Skeletal muscle satellite cell (primary cell): ENCODE measurements around the gene PTPN4. TPM values are rescaled to one million over a fixed set of nuclear protein-coding genes. Genes with fewer than 3 reads are reported as not detected.

Source experiments
- H3K27me3 ChIP-seq: 2 replicates; pipeline ENCODE4 v1.7.0; 2013; ENCODE audit warnings: low read length; ENCODE audit not compliant: control insufficient read depth, insufficient read depth
- H3K36me3 ChIP-seq: 2 replicates; pipeline ENCODE4 v1.7.0; 2013; ENCODE audit warnings: mild to moderate bottlenecking, control low read depth, low read length; ENCODE audit not compliant: insufficient read depth
- H3K4me1 ChIP-seq: 2 replicates; pipeline ENCODE4 v1.7.0; 2013; ENCODE audit warnings: low read length; ENCODE audit not compliant: control insufficient read depth, insufficient read depth
- H3K4me2 ChIP-seq: 2 replicates; pipeline ENCODE4 v1.7.0; 2013; ENCODE audit warnings: mild to moderate bottlenecking, low read length
- H3K4me3 ChIP-seq: 2 replicates; pipeline ENCODE4 v1.7.0; 2013; ENCODE audit warnings: low read length
- H3K9ac ChIP-seq: 2 replicates; pipeline ENCODE4 v1.7.0; 2013; ENCODE audit warnings: mild to moderate bottlenecking, low read depth, low read length, moderate library complexity
- H3K9me3 ChIP-seq: replicated peaks from 2 replicates; pipeline ENCODE4 v1.7.0; 2013; ENCODE audit warnings: mild to moderate bottlenecking, control low read depth, low read length
- total RNA-seq: library from RNA; depleted of rRNA; stranded (reverse); fragments of >200 nt; gene quantifications from 2 replicates; pipeline ENCODE4 v1.2.3, GENCODE V29; 2012; rRNA removed

PTPN4 gene, protein sequence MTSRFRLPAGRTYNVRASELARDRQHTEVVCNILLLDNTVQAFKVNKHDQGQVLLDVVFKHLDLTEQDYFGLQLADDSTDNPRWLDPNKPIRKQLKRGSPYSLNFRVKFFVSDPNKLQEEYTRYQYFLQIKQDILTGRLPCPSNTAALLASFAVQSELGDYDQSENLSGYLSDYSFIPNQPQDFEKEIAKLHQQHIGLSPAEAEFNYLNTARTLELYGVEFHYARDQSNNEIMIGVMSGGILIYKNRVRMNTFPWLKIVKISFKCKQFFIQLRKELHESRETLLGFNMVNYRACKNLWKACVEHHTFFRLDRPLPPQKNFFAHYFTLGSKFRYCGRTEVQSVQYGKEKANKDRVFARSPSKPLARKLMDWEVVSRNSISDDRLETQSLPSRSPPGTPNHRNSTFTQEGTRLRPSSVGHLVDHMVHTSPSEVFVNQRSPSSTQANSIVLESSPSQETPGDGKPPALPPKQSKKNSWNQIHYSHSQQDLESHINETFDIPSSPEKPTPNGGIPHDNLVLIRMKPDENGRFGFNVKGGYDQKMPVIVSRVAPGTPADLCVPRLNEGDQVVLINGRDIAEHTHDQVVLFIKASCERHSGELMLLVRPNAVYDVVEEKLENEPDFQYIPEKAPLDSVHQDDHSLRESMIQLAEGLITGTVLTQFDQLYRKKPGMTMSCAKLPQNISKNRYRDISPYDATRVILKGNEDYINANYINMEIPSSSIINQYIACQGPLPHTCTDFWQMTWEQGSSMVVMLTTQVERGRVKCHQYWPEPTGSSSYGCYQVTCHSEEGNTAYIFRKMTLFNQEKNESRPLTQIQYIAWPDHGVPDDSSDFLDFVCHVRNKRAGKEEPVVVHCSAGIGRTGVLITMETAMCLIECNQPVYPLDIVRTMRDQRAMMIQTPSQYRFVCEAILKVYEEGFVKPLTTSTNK
- 14.2 and 17.5 TPM in 2 replicates for total RNA-seq

DNA sequence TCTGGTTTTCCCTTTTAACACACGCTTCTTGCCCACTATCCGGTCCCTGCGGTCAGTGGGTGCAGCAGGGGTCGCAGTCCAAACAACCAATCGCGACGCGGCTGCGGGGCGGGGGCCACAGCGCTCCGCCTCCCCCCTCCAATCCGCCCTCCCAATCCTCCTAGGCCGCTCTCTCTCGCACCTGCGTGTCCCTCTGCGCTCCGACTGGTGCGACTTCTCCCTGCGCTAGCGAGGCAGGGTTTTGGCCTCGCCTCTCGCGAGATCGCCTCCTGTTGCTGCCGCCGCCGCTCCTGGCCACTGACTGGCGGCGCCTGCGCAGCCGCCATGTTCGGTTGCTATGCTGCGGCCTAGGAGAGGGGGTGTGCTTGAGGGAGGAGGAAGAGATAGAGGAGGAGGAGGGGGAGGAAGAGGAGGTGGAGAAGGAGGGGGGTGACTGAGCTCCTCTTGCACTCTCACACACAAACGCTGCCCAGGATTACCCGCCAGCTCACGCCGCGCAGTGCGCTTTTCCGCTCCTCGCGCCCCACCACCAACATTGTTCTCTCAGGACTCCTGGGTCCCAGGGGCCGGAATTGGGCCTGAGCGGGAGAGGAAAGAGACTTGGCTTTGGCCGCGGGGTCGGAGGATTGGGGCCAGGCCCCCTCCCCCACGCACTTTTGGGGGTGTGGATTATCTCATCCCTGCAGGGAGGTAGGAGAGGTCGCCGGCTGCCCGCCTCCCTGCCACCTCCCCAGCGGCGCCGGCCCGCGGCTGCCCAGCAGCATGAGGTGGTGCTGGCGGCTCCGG, at the start of gene PTPN4:
Gene PTPN4 (plus strand): TSS at position 472 of the 786 bp plus-strand sequence. CDS start 49,932 bp downstream, outside the sequence.
- Histone ChIP-seq H3K4me2 (peak within 1 kb of the TSS; percentile 94), H3K4me1 (peaks cover 22% of the 10 kb centered on the region), H3K9ac (peak within 1 kb of the TSS; percentile 86), H3K36me3 (no peaks in the 10 kb centered on the region), H3K4me3 (peak within 1 kb of the TSS; percentile 87), H3K27me3 (no peaks in the 10 kb centered on the region), H3K9me3 (no peaks in the 10 kb centered on the region)

DNA sequence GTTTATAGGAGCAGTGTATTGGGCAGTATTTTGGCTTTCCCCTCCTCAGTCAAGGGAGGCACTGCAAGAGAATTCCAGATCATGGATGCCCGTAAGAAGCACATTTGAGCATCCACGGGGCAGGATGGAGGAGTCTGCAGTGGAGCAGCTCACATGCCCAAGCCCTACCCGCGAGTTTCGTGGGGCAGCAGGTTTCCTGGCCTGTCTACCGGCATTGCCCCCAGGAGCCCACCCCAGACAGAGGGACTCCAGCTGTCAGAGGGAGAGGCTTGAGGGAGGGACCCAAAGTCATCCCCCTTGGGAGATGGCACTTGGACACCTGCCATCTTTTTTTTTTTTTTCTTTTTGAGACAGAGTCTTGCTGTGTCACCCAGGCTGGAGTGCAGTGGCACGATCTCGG, 49.4 kb upstream of the PTPN4 start:
- H3K9ac ChIP-seq = no peak overlapping the region
- no peaks in the 10 kb centered on the region for H3K36me3 ChIP-seq
- no peak overlapping the region for H3K4me3 ChIP-seq
- no peak overlapping the region for H3K4me2 ChIP-seq
- no peaks in the 10 kb centered on the region for H3K9me3 ChIP-seq
- H3K4me1 ChIP-seq = no peaks in the 10 kb centered on the region
- H3K27me3 ChIP-seq = peaks cover 20% of the 10 kb centered on the region

DNA sequence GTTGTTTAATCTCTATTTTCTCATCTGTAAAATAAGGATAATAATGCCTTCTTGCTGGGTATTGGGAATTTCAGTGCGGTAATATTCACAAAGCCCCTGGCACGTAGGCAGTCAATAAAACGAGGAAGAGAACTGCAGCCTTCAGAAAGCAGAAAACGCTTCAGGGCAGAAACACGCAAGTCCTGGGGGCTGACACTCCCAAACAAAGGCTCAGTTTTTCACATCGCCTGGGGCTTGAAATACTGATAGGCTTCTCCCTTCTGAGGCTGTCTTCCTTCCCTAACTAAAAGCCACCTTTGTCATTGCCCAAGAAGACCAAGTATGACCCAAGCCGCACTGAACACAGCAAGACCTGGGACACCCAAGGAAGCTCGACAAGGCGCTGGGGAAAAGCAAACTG, 48.4 kb upstream of the PTPN4 start:
- Histone ChIP-seq H3K9me3 (no peaks in the 10 kb centered on the region), H3K36me3 (no peaks in the 10 kb centered on the region), H3K4me2 (no peak overlapping the region), H3K9ac (no peak overlapping the region), H3K4me3 (no peak overlapping the region), H3K4me1 (peaks cover 4% of the 10 kb centered on the region), H3K27me3 (peaks cover 31% of the 10 kb centered on the region)

DNA sequence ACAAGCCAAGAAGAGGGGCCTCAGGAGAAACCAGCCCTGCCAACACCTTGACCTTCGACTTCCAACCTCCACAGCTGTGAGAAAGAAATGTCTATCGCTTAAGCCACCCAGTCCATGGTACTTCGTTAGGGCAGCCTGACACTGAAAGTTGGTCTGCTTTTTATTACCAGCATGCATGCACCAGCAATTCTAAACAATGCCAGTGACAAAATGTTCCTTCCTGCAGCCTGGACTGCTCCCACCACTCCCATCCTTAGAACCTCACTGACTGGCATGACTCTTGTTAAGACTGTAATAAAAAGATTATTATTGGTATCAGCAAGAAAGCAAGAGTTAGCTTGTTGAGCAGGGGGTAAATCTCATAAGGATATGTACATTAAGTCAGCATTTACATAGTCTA, 47.2 kb upstream of the PTPN4 start:
- no peaks in the 10 kb centered on the region for H3K9me3 ChIP-seq
- H3K4me3 ChIP-seq = no peak overlapping the region
- peaks cover 36% of the 10 kb centered on the region for H3K27me3 ChIP-seq
- no peak overlapping the region for H3K4me2 ChIP-seq
- no peak overlapping the region for H3K9ac ChIP-seq
- no peaks in the 10 kb centered on the region for H3K36me3 ChIP-seq
- peaks cover 4% of the 10 kb centered on the region for H3K4me1 ChIP-seq

DNA sequence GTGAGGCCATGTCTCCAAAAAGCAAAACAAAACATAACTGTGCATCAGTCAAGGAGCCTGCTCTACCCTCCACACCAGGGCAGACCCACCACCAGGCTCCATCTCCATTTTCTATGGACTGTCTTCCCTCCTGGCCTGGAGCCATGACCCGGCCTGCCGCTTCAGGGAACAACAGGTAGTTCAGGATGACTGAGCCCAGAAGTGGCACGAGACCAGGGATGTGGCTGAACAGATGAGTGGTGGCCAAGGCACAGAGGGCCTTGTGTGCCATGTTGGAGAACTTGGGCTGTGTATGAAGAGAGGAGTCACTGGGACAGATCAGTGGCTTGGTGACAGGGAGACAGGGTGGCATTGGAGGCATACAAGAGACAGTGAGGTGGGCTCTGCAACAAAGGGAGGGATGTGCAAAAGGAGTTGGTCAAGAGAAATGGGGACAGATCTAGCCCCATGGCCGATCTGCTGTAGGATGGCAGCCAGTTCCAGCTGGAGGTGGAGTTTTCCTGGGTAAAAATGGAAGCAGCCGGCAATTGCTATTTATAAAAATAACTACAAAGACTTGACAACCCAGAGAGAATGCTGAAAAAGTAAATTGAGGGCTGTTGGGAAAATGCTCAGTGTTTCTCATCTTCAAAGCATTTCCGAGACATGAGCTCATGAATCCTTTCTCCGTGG, 45.8 kb upstream of the PTPN4 start:
- Histone ChIP-seq H3K9me3 (no peaks in the 10 kb centered on the region), H3K9ac (no peak overlapping the region), H3K27me3 (peaks cover 36% of the 10 kb centered on the region), H3K4me3 (no peak overlapping the region), H3K36me3 (no peaks in the 10 kb centered on the region), H3K4me2 (no peak overlapping the region), H3K4me1 (peaks cover 13% of the 10 kb centered on the region)

DNA sequence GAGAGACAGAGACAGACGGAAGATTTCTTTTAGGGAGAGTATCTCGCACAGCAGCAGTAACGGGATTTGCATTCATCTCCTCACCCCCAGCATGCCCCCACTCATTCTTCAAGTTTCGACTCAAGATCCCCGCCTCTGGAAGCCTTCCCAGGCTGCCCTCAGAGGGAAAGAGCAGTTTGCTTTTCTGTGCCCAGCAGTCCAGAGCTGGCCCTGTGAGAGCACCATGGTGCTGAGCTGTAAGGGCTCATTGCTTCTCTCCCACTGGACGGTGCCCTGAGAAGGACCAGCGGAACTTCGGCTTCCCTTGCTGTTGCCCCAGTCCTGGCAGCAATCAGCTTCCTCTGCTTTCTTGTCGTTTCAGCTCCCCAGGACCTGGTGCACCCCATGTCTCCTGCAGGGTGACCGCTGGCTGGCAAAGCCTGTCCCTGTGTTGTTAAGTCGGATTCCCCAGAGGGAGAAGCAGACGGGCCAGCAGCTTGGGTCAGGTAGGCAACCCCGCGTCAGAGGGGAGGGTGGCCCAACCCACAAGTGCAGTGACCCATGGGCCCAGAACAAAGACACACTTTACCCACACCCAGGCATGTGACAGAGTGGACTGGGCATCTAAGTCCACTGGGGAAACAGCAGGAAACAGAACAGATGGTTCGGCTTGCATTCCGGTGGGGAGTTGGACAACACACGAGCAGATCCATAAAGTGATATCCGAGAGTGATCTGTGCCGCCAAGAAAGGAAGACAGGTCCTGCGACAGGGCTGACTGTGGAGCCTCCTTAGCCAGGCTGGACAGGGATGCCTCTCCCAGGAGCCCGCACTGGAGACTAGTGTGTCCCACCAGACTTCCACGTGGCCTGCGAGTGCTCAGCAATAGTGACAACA, 44.1 kb upstream of the PTPN4 start:
- H3K36me3 ChIP-seq = no peaks in the 10 kb centered on the region
- H3K4me3 ChIP-seq = peak overlapping the region; percentile 45
- H3K4me2 ChIP-seq = peak overlapping the region; percentile 58
- H3K4me1 ChIP-seq = peaks cover 13% of the 10 kb centered on the region
- H3K9ac ChIP-seq = no peak overlapping the region
- H3K27me3 ChIP-seq = peaks cover 40% of the 10 kb centered on the region
- no peaks in the 10 kb centered on the region for H3K9me3 ChIP-seq

DNA sequence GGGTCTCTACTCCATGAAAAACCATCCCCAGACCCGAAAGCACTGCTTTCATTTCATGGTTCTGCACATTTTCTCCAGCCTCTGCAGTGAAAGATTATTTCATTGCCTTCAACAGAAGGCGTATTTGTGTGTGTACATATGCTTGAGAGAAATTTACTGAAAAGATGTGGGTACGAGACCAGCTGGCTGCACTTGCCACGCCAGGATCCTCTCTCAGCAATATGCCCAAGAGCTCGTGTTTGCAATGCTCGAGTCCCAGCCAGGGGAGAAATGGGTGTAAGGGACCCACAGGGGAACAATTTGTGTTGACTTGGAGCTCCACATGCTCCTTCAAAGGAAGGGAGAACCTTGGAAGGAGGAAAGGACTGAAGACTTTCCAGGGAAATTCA, 43.4 kb upstream of the PTPN4 start:
- no peaks in the 10 kb centered on the region for H3K9me3 ChIP-seq
- H3K36me3 ChIP-seq = no peaks in the 10 kb centered on the region
- H3K27me3 ChIP-seq = peaks cover 35% of the 10 kb centered on the region
- no peak overlapping the region for H3K4me3 ChIP-seq
- H3K4me1 ChIP-seq = peaks cover 13% of the 10 kb centered on the region
- no peak overlapping the region for H3K9ac ChIP-seq
- H3K4me2 ChIP-seq = peak overlapping the region; percentile 58

DNA sequence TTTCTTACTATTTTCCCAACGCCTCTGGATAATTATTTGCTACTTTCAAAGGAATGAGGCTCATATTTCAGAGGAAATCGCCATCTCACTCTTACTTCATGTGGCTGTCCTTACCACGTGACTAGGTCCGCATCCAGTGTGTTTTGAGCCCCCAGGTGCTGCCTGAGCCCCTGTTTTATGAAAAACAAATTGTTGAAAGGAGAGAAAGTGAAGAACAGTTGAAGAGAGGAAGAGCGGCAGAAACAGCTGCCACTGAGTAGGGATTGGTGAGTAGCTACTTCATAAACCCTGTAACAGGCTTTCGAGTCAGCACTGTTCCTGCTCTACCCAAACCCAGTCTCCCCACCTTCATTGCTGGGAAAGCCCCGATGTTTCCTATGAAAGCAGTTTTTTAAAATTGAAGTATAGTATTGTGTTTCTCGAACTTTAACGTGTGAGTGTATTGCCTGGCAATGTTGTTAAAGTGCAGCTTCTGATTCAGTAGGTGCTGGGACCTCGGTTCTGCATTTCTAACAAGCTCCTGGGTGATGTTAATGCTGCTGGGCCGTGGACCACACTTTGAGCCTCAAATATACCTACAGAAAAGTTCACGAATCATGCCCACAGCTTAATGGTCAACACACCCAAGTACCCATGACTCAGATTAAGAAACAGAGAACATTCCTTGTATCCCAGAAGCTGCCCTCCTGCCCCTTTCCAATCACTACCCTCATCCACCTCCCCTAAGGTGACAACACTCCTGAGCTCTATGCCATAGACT, 41.0 kb upstream of the PTPN4 start:
- Histone ChIP-seq H3K36me3 (no peaks in the 10 kb centered on the region), H3K27me3 (peaks cover 29% of the 10 kb centered on the region), H3K9ac (no peak overlapping the region), H3K4me3 (peak overlapping the region; percentile 14), H3K4me1 (peaks cover 13% of the 10 kb centered on the region), H3K4me2 (peak overlapping the region; percentile 27), H3K9me3 (no peaks in the 10 kb centered on the region)

DNA sequence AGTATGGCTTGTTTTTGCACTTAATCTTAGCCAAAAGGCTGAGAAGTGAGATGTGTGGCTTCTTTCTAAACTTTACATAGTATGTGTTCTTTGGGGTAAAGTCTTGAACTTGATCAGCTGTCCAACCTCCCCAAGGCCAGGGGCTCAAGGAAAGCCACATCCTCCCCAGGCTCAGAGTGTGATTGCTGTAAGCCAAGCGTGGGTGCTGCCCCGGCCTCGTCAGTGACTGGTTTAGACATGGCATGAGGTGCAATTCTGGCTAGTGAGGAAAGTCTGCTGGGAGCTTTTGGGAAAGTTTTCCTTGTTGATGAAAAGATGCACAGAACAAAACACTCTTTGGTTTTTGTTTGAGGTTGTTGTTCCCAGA, 40.5 kb upstream of the PTPN4 start:
- Histone ChIP-seq H3K27me3 (peaks cover 29% of the 10 kb centered on the region), H3K4me1 (peaks cover 13% of the 10 kb centered on the region), H3K4me3 (no peak overlapping the region), H3K9me3 (no peaks in the 10 kb centered on the region), H3K4me2 (no peak overlapping the region), H3K36me3 (no peaks in the 10 kb centered on the region), H3K9ac (no peak overlapping the region)

DNA sequence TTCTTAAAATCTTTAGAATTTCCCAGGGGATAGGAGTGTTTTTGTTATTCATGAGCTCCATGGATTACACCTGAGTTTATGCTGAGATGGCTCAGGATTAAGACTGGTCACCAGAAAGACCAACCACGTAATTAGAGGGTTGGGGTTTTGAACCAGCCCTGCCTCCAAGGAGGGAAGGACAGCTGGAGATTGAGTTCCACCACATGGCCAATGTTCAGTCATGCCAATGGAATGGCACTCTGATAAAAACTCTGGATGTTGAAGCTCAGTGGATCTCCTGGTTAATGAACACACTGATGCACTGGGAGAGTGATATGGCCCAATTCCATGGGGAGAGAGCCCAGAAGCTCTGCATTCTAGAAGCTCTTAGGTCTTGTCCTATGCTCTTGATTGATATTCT, 38.7 kb upstream of the PTPN4 start:
- peaks cover 12% of the 10 kb centered on the region for H3K27me3 ChIP-seq
- peaks cover 9% of the 10 kb centered on the region for H3K4me1 ChIP-seq
- H3K9ac ChIP-seq = no peak overlapping the region
- H3K36me3 ChIP-seq = no peaks in the 10 kb centered on the region
- H3K4me2 ChIP-seq = no peak overlapping the region
- H3K9me3 ChIP-seq = no peaks in the 10 kb centered on the region
- no peak overlapping the region for H3K4me3 ChIP-seq
